Sigmoid colon (tissue), 4 donors: ENCODE results near the gene HSD17B12.

Source experiments
- EP300 ChIP-seq, 4 donors: sonication (generic); formaldehyde crosslinking; IDR thresholded peaks; one replicate each; pipeline ENCODE4 v1.6.1; 2017; ENCODE audit warnings: antibody characterized with exemption in 4 of 4
- POLR2AphosphoS5 ChIP-seq, 4 donors: sonication (generic); formaldehyde crosslinking; IDR thresholded peaks; one replicate each; pipeline ENCODE4 v1.6.1; 2017; ENCODE audit warnings: antibody characterized with exemption in 4 of 4
- TF ChIP-seq, protein P1 (sequence below), 4 experiments: fragments of 450-650 bp in 3 of 4; fragments of 200-600 bp in 1 of 4; IDR thresholded peaks; one replicate each; pipeline ENCODE4 v1.5.1; 2016 to 2019; ENCODE audit warnings: antibody characterized with exemption in 4 of 4, mild to moderate bottlenecking in 3 of 4, moderate library complexity in 2 of 4

DNA sequence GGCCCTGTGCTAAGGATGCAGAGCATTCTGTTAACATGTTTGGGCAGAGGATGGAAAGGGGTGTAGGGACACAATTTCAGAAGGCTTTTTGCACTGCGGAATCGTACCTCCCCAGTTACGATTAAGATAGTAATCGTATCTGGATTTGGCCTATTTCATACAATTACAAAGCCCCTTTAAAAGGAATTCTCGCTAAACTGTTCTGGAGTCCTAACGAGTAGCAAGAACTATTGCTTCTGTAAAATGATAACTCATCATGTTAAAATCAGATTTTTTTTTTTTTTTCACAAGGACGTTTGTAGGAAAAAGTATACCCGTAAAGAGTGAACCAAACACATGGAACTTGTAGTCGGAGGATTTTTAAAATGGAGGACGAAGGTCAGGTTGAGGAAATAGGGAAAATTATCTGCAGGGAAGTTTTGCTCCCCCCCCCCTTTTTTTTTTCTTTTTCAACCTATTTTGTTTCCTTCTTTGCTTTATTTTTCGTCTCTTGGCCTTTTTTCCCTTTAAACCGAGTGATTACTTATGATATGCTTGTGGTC is 934 bp downstream of the HSD17B12 start:
- TF ChIP-seq, protein P1, sequence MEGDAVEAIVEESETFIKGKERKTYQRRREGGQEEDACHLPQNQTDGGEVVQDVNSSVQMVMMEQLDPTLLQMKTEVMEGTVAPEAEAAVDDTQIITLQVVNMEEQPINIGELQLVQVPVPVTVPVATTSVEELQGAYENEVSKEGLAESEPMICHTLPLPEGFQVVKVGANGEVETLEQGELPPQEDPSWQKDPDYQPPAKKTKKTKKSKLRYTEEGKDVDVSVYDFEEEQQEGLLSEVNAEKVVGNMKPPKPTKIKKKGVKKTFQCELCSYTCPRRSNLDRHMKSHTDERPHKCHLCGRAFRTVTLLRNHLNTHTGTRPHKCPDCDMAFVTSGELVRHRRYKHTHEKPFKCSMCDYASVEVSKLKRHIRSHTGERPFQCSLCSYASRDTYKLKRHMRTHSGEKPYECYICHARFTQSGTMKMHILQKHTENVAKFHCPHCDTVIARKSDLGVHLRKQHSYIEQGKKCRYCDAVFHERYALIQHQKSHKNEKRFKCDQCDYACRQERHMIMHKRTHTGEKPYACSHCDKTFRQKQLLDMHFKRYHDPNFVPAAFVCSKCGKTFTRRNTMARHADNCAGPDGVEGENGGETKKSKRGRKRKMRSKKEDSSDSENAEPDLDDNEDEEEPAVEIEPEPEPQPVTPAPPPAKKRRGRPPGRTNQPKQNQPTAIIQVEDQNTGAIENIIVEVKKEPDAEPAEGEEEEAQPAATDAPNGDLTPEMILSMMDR (IDR thresholded peaks at IDR 0.05) = no peak
- TF ChIP-seq EP300 (IDR thresholded peaks at IDR 0.05) (no peak), POLR2AphosphoS5 (IDR thresholded peaks at IDR 0.05) (no peak)
